NCI-H2227 (cell line): Measurements from ENCODE around the gene LTN1.
"Not testable (repeated sequence)": the region's sequence is repeated elsewhere in the genome, so short reads cannot be mapped to it uniquely, and the experiment has no call there.

Experiments
- DNase-seq: peaks from one replicate; lab custom pipeline; 2025; ENCODE audit not compliant: unreplicated experiment; lab: John Stamatoyannopoulos, UW

Gene LTN1

GRCh38 chr21:28992526-28993292 is at the start of gene LTN1:
TSS of gene LTN1 (minus strand) at chr21:28992877. CDS start at chr21:28992805, 72 bp downstream.
- DNase-seq = peak; percentile 99

DNA sequence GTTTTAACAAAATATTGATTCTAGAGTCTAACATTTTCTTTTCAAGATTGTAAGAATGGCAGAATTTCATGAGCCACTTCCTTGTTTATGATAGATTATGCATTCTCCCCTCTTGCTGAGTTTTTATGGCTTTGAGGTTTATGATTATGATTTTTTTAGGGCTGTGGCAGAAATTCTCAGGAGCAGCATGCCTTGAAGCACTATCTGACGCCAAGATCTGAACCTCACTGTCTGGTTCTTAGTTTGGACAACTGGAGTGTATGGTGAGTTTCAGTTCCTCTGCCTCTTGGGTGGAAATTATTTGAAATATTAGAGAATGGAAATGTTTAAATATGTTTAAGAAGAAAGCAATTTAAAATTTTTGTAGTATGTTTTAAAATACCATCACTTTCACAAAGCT is 42.0 kb upstream of the LTN1 start:
- no peak for DNase-seq

- DNase-seq = no peak
Observed at GRCh38 chr21:29033871-29034270, 41.2 kb upstream of the LTN1 start.

DNA sequence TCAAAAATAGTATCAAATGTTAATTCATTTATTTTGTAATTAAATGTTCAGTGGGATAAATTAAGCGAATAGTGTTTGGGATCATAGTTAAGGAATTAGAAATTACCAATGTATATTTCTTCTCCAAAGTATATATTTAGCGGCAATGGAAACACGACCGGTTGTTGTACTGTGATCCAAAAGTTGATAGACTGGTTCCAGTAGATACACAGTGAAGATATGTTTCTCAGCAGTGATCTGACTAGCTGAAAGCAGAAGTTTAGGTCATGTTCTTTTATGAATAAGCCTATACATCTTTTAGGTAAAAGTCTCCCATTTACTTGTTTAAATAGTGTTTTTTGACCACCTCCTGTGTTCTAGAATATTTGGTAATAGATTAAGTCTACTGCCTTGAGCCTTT is 40.6 kb upstream of the LTN1 start:
- no peak for DNase-seq

- DNase-seq = no peak
Observed at GRCh38 chr21:29030909-29031308, 38.2 kb upstream of the LTN1 start.

DNA sequence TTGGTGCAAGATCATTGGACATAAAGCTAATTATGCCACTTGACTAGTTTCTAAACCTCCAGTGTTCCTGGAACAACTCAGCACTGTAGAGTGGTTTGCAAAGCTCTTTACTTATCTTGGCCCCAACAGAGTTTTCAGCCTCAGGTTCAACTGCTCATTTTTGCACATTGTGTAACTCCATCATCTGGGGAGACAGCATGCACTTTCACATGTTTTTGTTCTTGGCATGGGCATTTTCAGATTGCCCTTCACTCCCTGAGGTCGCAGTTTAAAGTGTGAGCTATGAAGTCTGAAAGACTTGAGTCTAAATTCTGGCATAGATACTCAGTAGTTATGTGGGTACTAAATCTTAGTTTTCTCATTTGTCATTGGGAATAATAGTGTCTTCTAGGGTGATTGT is 36.8 kb upstream of the LTN1 start:
- DNase-seq = no peak

GRCh38 chr21:29025328-29025713 is 32.6 kb upstream of the LTN1 start:
- DNase-seq = no peak

- peak; percentile 98 for DNase-seq
Observed at GRCh38 chr21:29024474-29025327, 32.0 kb upstream of the LTN1 start, which contains the start of gene USP16. TSS of gene USP16 (plus strand) at chr21:29024668. CDS start at chr21:29027914, 3,246 bp downstream.

DNA sequence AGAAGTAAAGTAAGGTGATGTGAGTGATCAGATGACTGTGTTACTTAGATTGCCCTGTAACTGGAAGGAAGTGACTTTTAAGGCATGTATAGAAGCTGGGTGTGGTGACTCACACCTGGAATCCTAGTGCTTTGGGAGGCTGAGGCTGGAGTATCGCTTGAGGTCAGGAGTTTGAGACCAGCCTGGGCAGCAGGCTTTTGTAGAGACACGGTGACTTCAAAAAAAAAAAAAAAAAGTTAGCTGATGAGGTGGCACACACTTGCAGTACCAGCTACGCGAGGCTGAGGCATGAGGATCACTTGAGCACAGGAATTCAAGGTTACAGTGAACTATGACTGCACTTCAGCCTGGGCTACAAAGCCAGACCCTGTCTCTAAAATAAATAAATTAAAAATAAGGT is 29.5 kb upstream of the LTN1 start:
- DNase-seq = no peak

DNA sequence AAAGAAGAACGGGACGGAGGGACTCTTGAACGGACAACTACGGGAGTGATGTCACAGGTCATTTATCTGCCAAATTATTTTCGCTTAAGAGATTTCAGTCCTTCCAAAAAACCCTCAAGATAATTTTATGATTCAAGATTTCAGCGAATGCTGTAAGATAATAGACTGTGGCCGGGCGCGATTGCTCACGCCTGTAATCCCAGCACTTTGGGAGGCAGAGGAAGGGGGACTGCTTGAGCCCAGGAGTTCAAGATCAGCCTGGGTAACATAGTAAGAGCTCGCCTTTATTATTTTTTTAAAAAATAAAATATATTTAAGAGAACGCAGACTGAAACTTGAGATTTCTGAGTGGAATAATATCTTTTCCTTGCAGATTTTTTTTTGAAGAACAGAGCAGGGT is 25.9 kb upstream of the LTN1 start:
- DNase-seq = no peak

- DNase-seq = no peak
Observed at GRCh38 chr21:29017639-29018237, 25.1 kb upstream of the LTN1 start.

- DNase-seq = not testable (repeated sequence)
Observed at GRCh38 chr21:29011236-29011635, 18.6 kb upstream of the LTN1 start.

DNA sequence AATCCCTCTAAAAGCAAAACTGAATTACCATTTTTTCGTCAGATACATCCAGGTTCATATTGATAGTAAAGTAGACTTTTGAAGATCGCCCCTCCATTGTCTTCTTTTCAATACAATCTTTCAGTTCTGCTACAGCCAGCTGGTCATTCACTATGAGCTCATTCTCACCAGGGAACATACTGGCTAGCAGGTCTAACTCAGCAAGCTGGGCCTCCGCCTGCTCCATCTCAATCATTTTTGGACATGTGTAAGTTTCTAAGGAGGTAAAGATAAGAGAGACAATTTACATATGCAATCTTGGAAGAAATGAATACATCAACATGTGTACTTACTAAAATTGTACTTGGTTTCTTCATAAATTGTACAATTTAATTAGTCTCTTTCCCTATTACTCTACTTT is 15.7 kb upstream of the LTN1 start:
- DNase-seq = no peak

GRCh38 chr21:29007810-29008209 is 15.1 kb upstream of the LTN1 start:
- no peak for DNase-seq

DNA sequence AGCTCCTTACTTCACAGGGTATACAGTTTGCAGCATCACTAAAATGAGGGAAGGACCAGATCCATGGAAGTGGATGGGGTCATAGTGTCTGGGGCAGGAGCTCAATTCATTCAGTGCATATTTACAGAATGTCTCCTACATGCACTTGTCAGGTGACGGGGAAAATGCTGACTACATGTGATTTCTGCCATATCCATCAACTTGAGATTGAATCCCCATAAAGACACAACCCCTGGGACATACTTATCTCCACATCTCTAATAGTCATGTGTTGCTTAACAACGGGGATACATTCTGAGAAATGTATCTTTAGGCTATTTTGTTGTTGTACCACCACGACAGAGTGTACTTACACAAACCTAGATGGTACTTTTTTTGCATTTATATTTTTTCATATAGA is 14.5 kb upstream of the LTN1 start:
- no peak for DNase-seq

DNA sequence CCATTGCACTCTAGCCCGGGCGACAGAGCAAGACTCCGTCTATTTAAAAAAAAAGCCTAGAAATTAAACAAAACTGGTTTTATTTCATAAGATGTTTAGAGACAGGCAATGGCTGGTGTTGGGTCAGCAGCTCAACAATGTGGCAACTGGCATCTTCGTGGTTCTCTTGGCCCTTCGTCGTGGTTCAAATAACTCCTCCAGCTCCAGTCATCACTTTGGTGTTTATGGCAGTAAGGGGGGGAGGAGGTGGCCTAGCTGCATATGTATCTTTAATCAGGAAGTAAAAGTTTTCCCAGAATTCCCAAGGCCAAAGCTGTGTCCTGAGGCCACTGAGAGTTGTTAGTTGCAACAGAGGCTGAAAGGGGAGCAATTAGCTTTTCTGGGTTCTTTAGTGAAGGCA is 13.0 kb upstream of the LTN1 start:
- DNase-seq = no peak

GRCh38 chr21:29002442-29003144 is 9.9 kb upstream of the LTN1 start:
- DNase-seq = peak; percentile 98

GRCh38 chr21:28993293-28993629 is 584 bp upstream of the LTN1 start:
- no peak for DNase-seq

DNA sequence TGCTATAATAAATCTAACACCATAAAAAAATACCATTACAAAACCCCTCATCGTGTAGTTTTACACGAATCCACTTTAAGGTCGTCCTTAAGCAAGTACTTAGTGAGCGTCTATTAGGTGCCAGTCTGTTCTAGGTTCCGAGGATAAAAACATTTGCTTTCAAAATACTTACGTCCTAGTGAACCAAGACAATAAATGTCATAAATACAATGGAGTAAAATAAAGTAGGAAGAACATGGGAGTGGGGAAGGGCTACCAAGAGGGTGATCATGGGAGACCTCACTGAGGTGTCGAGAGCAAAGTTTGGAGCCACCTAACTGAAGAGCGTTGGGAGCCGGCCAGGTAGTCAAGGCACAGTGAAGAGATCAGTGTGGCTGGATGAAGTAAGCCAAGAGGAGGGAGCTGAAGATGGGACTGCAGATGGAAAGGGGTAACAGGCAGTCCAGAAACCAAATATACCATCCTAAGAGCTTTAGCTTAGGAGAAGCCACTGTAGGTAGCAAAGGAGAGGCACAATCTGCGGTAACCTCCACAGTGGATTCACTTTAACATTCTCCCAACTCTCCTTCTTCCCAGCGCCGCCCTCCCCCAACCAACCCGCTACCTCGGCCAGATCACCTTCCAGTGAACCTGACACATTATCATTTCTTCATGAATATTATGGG is 684 bp downstream of the LTN1 start:
- no peak for DNase-seq

DNA sequence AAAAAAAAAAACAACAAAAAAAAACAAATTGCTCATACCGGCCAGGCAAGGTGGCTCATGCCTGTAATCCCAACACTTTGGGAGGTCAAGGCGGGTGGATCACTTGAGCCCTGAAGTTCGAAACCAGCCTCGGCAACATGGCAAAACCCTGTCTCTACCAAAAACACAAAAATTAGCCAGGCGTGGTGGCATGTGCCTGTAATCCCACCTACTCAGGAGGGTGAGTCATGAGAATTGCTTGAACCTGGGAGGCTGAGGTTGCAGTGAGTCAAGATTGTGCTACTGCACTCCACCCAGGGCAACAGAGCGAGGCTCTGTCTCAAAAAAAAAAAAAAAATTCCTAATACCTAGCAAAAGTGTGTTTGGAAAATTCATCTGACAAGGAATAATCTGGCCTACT is 4.5 kb downstream of the LTN1 start:
- DNase-seq = not testable (repeated sequence)

DNA sequence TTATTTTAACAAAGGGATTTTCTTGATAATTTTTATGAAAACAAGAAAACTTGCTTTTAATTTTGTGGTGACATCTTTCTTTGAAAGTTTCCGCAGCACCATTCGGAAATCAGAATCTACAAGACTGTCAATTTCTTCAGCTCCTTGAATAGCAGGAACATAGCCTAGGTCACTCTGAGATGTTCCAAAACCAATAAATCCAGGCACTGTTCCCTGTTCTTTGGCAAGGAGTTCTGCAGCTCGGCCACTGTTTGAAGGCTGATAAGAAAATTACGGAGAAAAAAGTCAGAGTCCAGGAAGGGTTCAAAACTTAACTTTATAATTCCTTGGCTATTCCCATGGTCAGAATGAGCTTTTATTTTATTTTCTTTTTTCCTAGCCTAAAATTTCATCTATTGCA is 6.0 kb downstream of the LTN1 start:
- DNase-seq = no peak
